C4-2B (cell line): ENCODE data around the gene MAGI2.

Source experiments
- CTCF ChIP-seq: fragments of 450-650 bp; conservative IDR thresholded peaks from 2 replicates; pipeline ENCODE4 v1.5.1; 2017; ENCODE audit warnings: mild to moderate bottlenecking
- ZFX ChIP-seq: fragments of 450-650 bp; IDR thresholded peaks from 2 replicates; pipeline ENCODE4 v1.6.1; 2017

GRCh38 chr7:79290841-79291497, 162.5 kb downstream of the MAGI2 start:
- no peak for TF ChIP-seq CTCF
- no peak for TF ChIP-seq ZFX
